ENCODE measurements around the gene SLC2A1. TPM values are rescaled to one million over a fixed set of nuclear protein-coding genes. Genes with fewer than 3 reads are reported as not detected.

Gene SLC2A1
- total RNA-seq, 1 donor from 2014 or later = 1,021 TPM

DNA sequence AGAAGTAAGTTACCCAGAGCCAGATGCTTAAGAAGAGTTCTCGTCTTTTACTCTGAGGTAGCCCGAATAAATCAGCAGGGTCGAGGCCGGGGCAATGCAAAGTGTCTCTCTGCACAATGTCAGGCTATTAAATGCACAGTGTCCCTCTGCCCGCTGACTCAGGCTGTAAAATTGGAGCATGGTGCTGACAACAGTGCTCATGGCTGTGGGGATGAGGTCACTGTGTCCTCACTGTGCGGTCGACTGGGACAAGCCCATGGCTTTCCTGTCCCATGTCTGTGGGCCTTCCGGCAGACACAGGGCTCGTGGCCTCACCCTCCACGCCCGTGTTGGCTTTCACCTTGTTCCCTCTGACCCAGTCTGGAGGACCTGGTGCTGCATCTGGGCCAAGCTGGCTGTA is 14.6 kb upstream of the SLC2A1 start:
- no peaks in the 10 kb centered on the region for H3K27me3 ChIP-seq (ENCODE audit: control insufficient read depth, insufficient read depth, low read length)
- TF ChIP-seq, protein P1, sequence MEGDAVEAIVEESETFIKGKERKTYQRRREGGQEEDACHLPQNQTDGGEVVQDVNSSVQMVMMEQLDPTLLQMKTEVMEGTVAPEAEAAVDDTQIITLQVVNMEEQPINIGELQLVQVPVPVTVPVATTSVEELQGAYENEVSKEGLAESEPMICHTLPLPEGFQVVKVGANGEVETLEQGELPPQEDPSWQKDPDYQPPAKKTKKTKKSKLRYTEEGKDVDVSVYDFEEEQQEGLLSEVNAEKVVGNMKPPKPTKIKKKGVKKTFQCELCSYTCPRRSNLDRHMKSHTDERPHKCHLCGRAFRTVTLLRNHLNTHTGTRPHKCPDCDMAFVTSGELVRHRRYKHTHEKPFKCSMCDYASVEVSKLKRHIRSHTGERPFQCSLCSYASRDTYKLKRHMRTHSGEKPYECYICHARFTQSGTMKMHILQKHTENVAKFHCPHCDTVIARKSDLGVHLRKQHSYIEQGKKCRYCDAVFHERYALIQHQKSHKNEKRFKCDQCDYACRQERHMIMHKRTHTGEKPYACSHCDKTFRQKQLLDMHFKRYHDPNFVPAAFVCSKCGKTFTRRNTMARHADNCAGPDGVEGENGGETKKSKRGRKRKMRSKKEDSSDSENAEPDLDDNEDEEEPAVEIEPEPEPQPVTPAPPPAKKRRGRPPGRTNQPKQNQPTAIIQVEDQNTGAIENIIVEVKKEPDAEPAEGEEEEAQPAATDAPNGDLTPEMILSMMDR (IDR thresholded peaks at IDR 0.05; ENCODE audit: insufficient read depth, low read length, poor library complexity, severe bottlenecking) = no peak
- no peak for DNase-seq (ENCODE audit: low read depth)
- peaks cover 1% of the 10 kb centered on the region for H3K36me3 ChIP-seq (ENCODE audit: control insufficient read depth, insufficient read depth, low read length)
- H3K4me3 ChIP-seq (ENCODE audit: low read depth, low read length) = no peak overlapping the region

DNA sequence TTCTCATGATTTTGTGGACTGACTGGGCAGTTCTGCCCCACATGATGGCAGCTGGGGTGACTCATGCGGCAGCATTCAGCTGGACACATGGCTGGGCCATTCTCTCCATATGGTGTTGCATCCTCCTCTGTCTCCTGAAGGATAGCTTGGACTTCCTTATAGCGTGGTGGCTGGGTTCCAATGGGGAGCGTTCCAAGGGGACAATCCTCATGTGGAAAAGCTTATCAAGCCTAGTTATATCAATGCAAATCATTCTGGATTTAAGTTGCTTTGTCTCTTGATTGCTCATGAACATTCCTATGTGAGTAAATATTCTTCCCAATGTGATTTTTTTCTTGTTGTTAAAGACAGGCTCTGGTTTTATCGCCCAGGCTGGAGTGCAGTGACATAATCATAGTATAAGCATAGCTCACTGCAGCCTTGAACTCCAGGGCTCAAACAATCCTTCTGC is 13.2 kb upstream of the SLC2A1 start:
- Histone ChIP-seq H3K36me3 (ENCODE audit: control insufficient read depth, insufficient read depth, low read length) (peaks cover 1% of the 10 kb centered on the region), H3K4me3 (ENCODE audit: low read depth, low read length) (no peak overlapping the region), H3K27me3 (ENCODE audit: control insufficient read depth, insufficient read depth, low read length) (no peaks in the 10 kb centered on the region)
- TF ChIP-seq, protein P1 (IDR thresholded peaks at IDR 0.05; ENCODE audit: insufficient read depth, low read length, poor library complexity, severe bottlenecking) = no peak
- DNase-seq (ENCODE audit: low read depth) = no peak

DNA sequence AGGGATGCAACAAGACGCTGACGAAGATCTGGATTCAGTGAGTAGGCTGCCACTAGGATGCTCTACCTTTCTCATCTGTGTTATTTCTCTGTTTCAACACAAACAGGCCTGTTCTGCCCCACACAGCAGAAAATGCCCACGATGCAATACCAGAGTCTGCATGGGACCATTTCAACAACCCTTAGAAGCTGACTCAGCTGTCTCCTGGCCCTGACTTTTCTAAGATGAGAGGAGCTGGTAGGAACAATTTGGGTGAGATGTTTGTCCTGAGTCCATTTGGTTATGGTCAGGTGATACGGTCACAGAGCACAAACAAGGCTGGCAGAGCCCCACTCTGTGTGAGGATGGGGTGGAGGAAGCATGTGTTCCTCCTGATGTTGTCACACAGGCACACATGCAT is 11.5 kb upstream of the SLC2A1 start:
- Histone ChIP-seq H3K27me3 (ENCODE audit: control insufficient read depth, insufficient read depth, low read length) (no peaks in the 10 kb centered on the region), H3K36me3 (ENCODE audit: control insufficient read depth, insufficient read depth, low read length) (peaks cover 1% of the 10 kb centered on the region), H3K4me3 (ENCODE audit: low read depth, low read length) (no peak overlapping the region)
- DNase-seq (ENCODE audit: low read depth) = no peak
- TF ChIP-seq, protein P1 (IDR thresholded peaks at IDR 0.05; ENCODE audit: insufficient read depth, low read length, poor library complexity, severe bottlenecking) = no peak

DNA sequence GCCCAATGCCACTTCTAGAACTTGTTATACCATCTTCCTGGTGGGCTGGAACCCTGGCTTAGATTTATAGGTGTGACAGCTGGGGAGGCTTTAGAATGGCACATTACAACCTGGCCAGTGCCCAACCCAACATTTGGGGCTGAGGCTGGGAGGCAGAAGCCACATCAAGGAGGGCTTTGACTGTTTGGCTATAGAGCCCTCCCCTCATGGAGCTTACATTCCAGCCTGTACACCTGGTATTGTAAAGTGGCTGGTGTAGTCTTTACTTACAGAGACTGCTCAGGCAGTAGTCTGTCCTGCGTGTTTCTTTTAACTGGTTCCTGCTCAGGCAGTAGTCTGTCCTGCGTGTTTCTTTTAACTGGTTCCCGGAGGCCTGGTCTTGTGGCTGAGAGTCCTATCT is 10.0 kb upstream of the SLC2A1 start:
- Histone ChIP-seq H3K36me3 (ENCODE audit: control insufficient read depth, insufficient read depth, low read length) (no peaks in the 10 kb centered on the region), H3K27me3 (ENCODE audit: control insufficient read depth, insufficient read depth, low read length) (no peaks in the 10 kb centered on the region), H3K4me3 (ENCODE audit: low read depth, low read length) (no peak overlapping the region)
- TF ChIP-seq, protein P1 (IDR thresholded peaks at IDR 0.05; ENCODE audit: insufficient read depth, low read length, poor library complexity, severe bottlenecking) = no peak
- no peak for DNase-seq (ENCODE audit: low read depth)

DNA sequence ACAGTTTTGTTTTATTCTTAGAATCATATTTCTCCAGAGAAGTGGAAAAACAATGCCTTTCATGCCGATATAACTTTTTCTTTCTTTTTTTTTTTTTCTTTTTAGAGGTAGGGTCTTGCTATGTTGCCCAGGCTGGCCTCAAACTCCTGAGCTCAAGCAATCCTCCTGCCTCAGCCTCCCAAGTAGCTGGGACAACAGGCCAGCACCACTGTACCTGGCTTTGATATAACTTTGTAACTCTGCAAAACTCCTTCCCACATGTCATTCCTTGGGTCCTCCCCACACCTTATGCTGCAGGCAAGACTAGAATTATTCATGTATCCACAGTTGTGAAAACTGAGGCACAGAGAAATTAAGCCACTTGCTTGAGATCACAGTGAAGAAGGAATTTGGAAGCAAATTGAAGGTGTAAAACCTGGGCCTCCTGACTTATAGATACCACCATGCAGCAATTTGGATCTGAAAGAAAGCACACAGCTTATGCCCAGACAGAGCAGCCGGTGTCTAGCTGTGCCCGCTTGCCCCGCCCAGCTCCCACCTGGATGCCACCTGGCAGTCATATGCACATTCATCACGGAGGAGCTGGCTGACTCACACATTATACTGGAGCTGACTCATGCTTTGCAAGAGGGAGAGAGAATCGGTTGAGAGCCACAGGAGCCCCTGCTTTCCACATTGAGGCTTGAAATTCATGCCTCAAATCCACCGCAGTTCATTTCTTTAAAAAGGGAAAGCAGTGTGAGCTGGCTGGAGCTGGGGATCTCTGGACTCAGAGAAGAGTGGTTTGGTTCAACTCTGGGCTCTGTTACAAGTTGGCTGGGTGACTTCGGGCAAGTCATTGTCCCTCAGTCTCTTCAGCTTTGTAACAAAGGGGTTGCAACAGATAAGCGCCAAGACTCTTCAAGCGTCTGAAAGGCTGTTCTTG is 8.3 kb upstream of the SLC2A1 start:
- peak; percentile 96 for DNase-seq (ENCODE audit: low read depth)
- H3K36me3 ChIP-seq (ENCODE audit: control insufficient read depth, insufficient read depth, low read length) = no peaks in the 10 kb centered on the region
- H3K4me3 ChIP-seq (ENCODE audit: low read depth, low read length) = no peak overlapping the region
- no peaks in the 10 kb centered on the region for H3K27me3 ChIP-seq (ENCODE audit: control insufficient read depth, insufficient read depth, low read length)
- TF ChIP-seq, protein P1 (IDR thresholded peaks at IDR 0.05; ENCODE audit: insufficient read depth, low read length, poor library complexity, severe bottlenecking) = no peak

Measured in kidney epithelial cell (primary cell).